Middle frontal gyrus (tissue), 1 donor: ENCODE measurements around the gene ACY1.
"Not testable (repeated sequence)": the region's sequence is repeated elsewhere in the genome, so short reads cannot be mapped to it uniquely, and the experiment has no call there.

ENCODE experiments used
- DNase-seq: peaks from one replicate; pipeline ENCODE4 v3.0.0-alpha.2; 2015; ENCODE audit warnings: low spot score; ENCODE audit errors: extremely low spot score

The ACY1 gene

GRCh38 chr3:52024765-52025452, 41.6 kb downstream of the ACY1 start:
- DNase-seq = no peak

- no peak for DNase-seq
These were observed 42.1 kb downstream of the ACY1 start for GRCh38 chr3:52025453-52025852.

- DNase-seq = no peak
These were observed 42.7 kb downstream of the ACY1 start for GRCh38 chr3:52026041-52026440.

GRCh38 chr3:52028572-52028971, 45.2 kb downstream of the ACY1 start:
- no peak for DNase-seq

DNA sequence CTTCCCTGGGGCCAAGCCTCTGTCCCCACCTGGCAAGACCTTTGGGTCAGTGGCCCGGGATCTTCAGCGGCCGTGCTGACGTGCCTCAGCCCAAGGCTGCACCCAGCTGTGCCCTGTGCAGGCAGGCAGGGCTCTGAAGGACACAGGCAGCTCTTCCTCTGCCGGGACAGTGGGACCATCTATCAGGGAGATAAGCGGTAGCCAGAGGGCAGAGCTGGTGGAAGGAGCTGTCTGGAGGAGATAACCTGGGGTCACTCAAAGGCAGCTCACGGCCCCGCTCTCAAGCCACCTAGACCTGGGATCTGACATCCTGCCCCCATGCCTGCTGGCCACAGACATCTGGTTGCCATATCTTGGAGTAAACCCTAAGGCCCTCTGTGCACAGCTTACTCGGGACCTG, 45.7 kb downstream of the ACY1 start:
- no peak for DNase-seq

GRCh38 chr3:52029535-52029934, 46.2 kb downstream of the ACY1 start:
- no peak for DNase-seq

GRCh38 chr3:52030714-52031310, 47.5 kb downstream of the ACY1 start:
- DNase-seq = no peak

GRCh38 chr3:52031896-52032295, 48.6 kb downstream of the ACY1 start:
- no peak for DNase-seq

- DNase-seq = no peak
These were observed 49.5 kb downstream of the ACY1 start for GRCh38 chr3:52032702-52033408.

DNA sequence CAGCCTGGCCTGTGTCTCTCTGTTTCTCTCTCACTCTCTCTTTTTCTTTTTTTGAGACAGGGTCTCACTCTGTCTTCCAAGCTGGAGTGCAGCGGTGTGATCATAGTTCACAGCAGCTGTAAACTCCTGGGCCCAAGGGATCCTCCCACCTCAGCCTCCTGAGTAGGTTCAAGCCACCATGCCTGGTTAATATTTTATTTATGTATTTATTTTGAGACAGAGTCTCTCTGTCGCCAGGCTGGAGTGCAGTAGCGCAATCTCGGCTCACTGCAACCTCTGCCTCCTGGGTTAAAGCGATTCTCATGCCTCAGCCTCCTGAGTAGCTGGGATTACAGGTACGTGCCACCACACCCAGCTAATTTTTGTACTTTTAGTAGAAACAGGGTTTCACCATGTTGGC, 50.4 kb downstream of the ACY1 start:
- not testable (repeated sequence) for DNase-seq

DNA sequence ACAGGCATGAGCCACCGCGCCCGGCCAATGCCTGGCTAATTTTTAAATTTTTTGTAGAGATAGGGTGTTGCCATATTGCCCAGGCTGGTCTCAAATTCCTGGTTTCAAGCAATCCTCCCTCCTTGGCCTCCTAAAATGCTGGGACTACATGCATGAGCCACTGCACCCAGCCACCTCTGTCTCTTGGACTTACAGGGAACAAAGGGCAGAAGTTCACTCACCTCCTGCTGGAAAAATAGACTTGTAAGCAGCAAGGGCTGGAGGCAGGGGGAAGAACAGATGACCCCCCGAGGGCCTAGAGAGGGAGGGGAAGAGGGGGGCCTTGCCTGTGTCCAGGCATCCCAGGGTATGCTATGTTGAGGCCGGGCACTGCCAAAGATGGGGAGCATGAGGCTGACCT, 50.9 kb downstream of the ACY1 start:
- DNase-seq = no peak

DNA sequence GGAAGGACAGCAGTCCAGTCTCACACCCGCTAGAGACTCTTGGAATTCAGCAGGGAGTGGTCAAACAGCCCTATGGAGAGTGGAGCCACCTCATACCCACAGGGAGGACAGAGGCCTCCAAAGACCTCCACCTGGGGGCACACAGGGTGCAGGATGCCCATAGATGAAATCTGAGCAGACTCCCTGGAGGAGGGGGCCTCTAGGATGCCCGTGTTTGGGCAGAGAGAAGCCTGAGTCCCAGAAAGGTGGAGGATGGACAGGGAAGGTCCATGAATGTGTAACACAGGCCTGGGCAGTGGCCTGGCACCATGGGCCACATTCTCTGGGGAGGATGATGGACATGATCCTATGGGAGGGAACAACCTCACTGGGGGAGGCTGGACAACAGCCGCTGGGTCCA, 51.3 kb downstream of the ACY1 start:
- no peak for DNase-seq

DNA sequence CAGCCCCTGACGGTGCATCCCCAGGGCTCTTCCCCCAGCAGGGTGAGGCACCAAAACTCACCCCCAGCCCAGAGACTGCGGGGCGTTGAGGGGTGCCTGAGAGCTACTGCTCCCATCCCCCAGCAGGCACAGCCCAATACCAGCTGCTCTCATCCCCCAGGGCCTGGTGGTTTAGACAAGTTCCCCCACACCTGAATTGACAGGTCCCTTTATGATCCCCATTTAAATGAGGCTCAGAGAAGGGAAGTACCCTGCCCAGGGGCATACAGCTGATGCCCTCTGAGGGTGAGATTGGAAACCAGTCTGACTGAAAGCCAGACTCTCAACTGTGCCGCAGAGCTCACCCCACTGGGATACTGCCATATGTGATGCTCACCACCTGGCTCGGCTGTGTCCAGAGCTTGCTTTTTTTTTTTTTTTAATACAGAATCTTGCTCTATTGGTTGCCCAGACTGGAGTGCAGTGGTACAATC, 52.9 kb downstream of the ACY1 start:
- no peak for DNase-seq

DNA sequence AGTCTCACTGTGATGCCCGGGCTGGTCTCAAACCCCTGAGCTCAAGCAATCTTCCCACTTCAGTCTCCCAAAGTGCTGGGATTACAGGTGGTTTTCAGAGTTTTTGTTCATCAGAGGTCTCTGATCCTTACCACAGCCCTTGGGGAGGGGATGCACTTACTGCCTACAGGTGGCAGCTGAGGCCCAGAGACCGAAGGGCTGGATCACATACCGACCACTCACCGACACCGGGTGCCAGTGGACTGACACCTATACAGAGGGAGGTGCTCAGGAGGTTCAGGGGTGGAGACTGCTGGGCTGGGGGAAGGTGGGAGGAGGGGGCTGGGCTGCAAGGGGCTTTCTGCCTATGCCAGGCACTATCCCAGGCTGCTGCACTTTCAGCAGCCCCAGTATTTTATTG, 53.5 kb downstream of the ACY1 start:
- no peak for DNase-seq

DNA sequence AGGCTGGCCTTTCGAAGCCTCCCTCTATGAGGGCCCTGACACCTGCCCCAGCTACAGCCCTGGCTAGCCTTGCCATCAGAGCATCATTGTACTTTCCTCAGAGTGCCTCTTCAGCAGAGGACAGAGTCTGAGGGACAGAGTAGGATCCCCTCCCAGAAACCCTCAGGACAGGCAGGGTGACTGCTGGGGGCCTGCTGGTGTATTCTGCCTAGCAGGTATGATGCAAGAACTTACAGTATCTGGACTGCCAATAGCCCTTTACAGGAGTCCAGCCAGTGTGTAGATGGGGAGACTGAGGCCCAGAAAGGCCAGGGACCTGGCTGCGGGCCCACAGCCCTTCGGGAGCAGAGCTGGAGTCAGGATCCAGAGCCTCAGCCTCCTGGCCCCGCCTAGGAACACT, 54.0 kb downstream of the ACY1 start:
- no peak for DNase-seq

GRCh38 chr3:52038227-52038626, 54.9 kb downstream of the ACY1 start:
- no peak for DNase-seq
